GM12874 (cell line): ENCODE measurements around the gene FRMD1.

Experiments
- CTCF ChIP-seq: IDR thresholded peaks from 2 replicates; pipeline ENCODE4 v1.5.1; 2011; ENCODE audit warnings: low read depth, mild to moderate bottlenecking, control low read depth, low read length, moderate library complexity; ENCODE audit not compliant: insufficient read depth

The FRMD1 gene

GRCh38 chr6:168017629-168018028, 61.4 kb downstream of the FRMD1 start:
- TF ChIP-seq CTCF, result no peak

DNA sequence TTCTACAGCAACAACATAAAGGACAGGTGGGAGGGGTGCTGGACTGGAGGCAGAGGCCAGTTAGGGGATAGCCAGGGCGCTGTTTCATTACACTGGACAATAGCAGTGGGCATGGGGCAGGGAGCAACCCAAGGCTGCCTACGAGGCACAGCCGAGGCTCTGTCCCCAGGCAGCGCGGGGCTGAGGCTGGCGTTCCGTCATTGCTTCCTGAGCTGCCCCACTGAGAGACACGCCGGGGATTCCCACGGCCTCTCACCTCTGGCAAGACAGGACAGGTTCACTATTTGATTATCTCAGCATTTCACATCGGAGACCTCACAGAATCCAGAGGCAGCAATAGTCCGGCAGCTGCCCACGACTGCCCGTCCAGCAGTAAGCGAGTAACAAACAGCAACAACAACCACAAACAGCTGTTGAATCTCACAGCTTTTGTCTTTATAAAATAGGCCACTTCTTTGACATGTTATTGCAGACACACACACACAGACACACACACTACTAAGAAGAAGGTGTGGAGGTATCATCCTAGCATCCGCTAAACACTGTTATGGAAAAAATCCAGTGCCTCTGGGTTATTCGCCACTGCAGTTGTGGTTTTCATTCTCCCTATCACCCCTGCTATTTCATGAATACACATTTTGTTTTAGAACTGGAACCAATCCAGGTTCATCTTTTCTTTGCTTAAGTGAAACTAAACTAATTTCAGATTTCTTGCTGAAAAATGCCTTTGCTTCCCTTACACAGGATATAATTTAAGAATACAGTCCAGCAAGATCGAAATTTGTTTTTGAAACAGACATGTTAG, 62.1 kb downstream of the FRMD1 start:
- TF ChIP-seq CTCF, result no peak

DNA sequence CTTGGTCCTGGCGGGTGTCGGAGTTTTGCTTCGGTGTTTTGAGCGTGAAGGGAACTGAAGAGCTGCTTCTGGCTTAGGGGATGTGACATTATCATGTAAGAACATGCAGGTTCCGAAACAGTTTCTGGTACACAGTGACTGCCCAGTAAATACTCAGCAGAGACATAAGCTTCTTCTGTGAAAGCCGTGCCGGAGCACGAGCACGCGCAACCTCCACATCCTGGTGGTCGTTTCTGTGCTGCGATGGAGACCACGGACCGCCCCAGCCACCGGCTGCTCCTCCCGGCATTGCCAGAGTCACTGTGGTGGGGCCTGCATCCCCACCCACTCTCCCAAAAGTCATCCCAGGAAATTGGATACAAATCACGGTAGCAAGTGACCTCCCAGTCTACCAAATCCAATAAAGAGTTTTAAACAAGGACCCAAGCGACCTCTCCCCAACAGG, 62.8 kb downstream of the FRMD1 start:
- no peak for TF ChIP-seq CTCF

GRCh38 chr6:168015482-168016175, 63.4 kb downstream of the FRMD1 start:
- TF ChIP-seq CTCF, result no peak

DNA sequence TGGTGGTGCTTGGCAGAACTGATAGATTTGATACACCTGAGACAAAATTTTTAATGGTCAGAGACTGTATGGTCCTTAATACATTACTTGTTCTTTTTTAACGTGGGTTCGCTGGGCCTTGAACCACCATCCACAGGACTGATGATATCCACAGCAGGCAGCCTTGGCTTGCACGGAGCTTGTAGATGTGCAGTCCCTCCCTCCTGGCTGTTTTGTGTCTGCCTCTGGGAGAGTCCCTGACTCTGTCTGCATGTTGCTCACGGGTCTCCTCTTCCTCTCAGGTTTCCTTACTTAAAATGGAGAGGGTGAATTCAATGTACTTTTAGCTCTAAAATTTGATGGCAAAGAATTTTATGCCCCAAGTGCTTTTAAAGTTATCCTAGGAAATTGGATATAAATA, 64.0 kb downstream of the FRMD1 start:
- TF ChIP-seq CTCF, result no peak

GRCh38 chr6:168014428-168014827, 64.6 kb downstream of the FRMD1 start:
- TF ChIP-seq CTCF, result no peak

DNA sequence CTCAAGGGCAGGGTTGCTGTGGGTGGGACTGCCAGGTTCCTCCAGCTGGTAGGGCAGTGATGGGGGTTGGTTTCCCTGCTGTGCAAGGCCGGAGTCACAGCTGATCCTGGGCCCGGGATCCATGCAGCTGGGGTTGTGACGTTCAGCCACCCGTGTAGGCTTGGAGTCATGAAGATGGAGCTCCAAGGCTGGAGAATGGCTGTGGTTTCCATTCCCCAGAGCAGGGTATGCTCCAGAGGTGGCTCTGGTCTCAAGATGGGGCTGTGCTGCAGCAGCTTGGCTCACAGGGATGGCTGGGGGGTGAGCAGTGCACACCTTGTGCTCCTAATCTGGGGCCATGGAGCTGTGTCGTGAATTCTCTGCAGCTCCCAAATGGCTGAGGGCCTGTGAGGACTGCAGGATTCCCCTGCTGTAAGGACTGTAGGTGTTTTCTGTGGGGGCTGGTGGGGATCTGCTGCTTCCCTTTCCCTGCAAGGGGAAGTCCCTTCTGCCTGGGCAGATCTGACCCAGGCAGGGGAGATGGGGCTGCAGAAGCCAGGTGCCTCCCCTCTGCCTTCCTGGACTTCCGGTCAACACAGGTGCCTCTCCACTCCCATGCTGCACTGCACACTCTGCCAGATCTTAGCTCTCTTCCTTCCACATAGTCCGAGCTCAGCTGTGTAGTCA, 65.6 kb downstream of the FRMD1 start:
- TF ChIP-seq CTCF, result no peak
